Stimulated activated CD4-positive, alpha-beta T cell treated with anti-CD3 and anti-CD28 coated beads, Interleukin-2, amount 100 ng/mL, for 4 hours (primary cell): ENCODE data around the gene ZNF273.
A peak's percentile ranks its signal among the peaks of the same experiment; 100 is the strongest.

ENCODE experiments used
- DNase-seq: peaks from one replicate; pipeline ENCODE4 v3.0.0-alpha.2; 2020; ENCODE audit warnings: low read depth

ZNF273 gene

GRCh38 chr7:64876792-64877713 lies 26.0 kb upstream of the ZNF273 start:
- peak; percentile 61 for DNase-seq

- no peak for DNase-seq
These were observed 25.1 kb upstream of the ZNF273 start for GRCh38 chr7:64877714-64878610.

DNA sequence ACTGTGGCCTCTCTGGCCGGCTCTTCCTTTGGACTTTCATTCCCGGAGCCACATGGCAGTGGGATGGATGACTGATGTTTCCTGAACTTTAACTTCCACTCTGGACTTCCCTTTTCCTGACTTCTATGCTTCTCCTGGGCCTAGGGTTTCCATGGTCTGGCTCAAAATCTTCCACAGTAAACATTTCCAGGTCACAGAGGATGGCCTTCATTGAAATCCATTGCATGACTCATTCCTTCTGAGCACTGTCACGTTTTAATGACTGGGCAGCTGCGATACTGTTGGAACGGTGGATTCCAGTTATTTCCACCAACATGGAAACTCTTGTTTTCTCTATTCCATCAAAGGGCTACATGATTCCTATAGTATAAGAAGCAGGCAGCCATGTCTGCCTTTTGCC lies 24.4 kb upstream of the ZNF273 start:
- no peak for DNase-seq

- no peak for DNase-seq
These were observed 23.9 kb upstream of the ZNF273 start for GRCh38 chr7:64879086-64879730.

DNA sequence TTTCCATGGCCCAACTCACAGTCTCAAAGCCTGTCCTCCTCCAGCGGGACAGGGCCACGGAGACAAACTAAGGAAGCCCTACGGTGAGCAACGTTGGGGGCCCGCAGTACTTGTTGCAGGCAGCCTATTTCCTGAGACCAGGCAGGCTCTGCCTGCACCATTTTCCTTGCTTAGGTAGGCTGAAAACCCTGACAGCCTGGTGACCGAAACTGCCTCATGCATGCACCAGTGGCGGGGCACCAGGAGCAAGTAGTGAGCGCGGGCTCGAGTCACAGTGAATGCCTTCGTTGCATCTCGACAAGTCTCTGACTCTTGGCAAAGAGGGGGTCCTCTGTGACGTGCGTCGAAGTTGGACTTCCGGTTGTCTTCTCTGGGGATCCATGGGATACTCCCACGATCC lies 23.3 kb upstream of the ZNF273 start:
- DNase-seq, result no peak

DNA sequence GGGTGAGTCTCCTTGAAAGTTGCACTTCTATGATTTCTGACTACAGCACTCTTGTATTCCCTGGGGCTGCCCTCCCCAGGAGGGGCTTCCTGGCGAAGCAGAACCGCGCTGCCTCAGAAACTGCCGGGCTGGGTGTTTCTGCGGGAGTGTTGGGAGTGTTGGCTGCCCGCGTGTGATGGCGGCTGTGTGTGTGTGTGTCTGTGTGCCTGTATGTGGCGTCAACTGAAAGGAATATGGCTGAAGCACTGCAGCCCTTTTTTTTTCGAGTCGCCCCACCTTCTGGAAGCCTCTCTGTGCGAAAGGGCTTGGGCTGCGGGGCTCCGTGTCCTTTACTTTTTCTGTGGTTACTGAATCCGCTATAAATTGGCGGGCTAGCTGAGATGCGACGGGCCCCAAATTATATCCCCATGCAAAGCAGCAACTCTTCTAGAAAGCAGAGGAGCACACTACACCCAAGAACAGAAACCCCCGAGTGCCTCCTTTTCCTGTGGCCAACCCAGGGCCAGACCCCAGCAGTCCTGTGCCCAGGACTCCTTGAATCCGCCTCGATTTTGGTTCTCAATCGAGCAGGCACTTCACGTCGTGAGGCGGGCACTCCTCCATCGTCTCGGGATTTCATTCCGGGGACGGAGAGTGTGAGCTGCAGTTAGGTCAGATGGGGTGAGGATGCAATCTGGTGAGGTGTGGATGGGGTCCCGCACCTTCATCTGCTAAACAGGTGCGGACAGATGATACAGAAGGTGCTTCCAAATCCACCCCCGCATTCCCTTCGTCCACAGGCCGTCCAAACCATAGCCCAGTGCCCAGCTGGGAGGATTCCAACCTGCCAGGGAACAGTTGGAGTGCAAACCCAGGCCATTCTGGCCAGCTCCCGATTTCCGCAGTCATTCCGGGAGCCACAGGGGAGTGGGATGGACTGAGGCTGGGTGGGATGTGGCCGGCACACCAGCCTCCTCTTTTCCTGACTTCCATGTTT lies 22.5 kb upstream of the ZNF273 start:
- DNase-seq, result no peak

DNA sequence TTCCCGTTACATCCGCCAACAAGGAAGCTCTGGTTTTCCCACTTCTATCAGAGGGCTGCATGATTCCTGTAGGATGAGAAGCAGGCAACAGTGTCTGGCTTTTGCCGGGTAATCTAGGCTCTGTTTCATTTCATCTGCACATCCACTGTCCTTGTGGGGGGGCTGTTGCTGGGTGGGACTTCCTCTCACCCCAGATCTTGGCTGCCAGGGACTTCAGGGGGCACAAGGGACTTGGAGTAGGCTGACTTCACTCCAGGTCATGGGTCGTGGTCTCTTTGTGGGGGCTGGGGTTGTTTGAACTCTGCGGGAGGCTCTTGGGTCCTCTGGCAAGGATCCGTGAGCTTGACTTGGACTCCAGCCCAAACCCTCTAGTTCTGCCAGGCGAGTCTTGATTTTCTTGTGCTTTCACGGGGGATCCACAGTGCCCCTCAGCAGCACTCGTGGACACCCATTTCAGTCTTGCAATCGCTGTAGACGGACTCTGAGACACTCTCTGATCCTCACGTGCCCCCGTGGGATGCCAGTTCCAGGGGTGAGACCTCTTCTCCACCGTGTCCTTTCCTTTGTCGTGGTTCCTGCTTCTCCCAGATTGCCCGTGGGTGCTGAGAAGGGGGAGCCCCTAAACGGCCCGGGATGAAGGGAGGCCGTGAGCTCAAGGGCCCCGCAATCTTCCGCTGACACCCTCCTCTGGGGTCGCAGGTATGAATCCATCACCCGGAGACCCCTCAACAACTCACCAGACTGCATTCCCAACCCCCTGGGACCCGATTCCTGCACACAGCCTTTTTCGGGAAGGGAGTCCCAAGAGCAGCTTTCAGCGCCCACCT lies 21.4 kb upstream of the ZNF273 start:
- no peak for DNase-seq

GRCh38 chr7:64882341-64883112 lies 20.5 kb upstream of the ZNF273 start:
- DNase-seq, result no peak

GRCh38 chr7:64883113-64883905 lies 19.8 kb upstream of the ZNF273 start:
- DNase-seq, result no peak

- DNase-seq, result no peak
These were observed 18.8 kb upstream of the ZNF273 start for GRCh38 chr7:64884085-64884912.

GRCh38 chr7:64884913-64885370 lies 18.1 kb upstream of the ZNF273 start:
- no peak for DNase-seq

GRCh38 chr7:64885520-64886240 lies 17.4 kb upstream of the ZNF273 start:
- no peak for DNase-seq

- DNase-seq, result no peak
These were observed 16.0 kb upstream of the ZNF273 start for GRCh38 chr7:64886956-64887545.

GRCh38 chr7:64887756-64888508 lies 15.1 kb upstream of the ZNF273 start:
- DNase-seq, result no peak

DNA sequence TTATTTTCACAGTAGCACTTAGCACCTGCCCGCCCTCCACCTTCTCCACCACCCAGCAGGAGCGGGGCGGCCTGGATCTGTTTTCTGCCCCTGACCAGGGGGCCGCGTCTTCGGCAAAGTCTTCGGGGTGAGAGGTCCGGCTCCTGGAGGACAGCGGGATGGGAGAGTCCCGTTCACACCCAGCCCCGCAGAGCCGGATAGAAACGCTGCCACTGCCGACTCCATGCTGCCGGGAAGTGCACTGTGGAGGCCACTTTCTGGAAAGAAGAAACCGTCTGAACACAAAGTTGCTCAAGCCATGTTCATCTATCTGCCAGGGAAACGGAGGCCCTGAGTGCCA lies 14.5 kb upstream of the ZNF273 start:
- no peak for DNase-seq
